PC-9 (cell line): Measurements from ENCODE around the gene ADCY3. TPM values are rescaled to one million over a fixed set of nuclear protein-coding genes. Genes with fewer than 3 reads are reported as not detected.

Source experiments
- BruUV-seq: library from RNA; stranded (reverse); fragments of 400-500 nt; replicated peaks from 2 replicates; lab custom pipeline; 2021; lab: Mats Ljungman, UMichigan
- CTCF ChIA-PET: fragments of 300-600 bp; sonication (Branson Sonifier 250); formaldehyde crosslinking; loops from one replicate; lab custom pipeline; 2022; ENCODE audit warnings: antibody characterized with exemption; lab: Charles Lee
- POLR2A ChIA-PET: fragments of 300-600 bp; sonication (Branson Sonifier 250); formaldehyde crosslinking; loops from one replicate; lab custom pipeline; 2022; ENCODE audit warnings: antibody characterized with exemption; ENCODE audit not compliant: unreplicated experiment; lab: Charles Lee
- DNase-seq, 2 experiments: peaks; one replicate each; pipeline versions ENCODE4 v3.0.0 to v3.0.0-alpha.2; 2015 to 2022; ENCODE audit warnings: mixed read lengths in 1 of 2
- H2AFZ ChIP-seq: fragments of 200-600 bp; sonication (generic); 2 replicates; pipeline ENCODE4 v1.8.1; 2017; ENCODE audit warnings: antibody characterized with exemption
- H3F3A ChIP-seq: fragments of 200-600 bp; sonication (generic); 2 replicates; pipeline ENCODE4 v1.8.1; 2017; ENCODE audit warnings: antibody characterized with exemption, mild to moderate bottlenecking, low read depth; ENCODE audit not compliant: insufficient read depth
- H3K27ac ChIP-seq: fragments of 200-600 bp; sonication (generic); 2 replicates; pipeline ENCODE4 v1.6.1; 2016; ENCODE audit warnings: mixed run types
- H3K27me3 ChIP-seq: fragments of 200-600 bp; sonication (generic); 2 replicates; pipeline ENCODE4 v1.6.1; 2016; ENCODE audit warnings: low read depth, mixed run types; ENCODE audit not compliant: insufficient read depth
- H3K36me3 ChIP-seq: fragments of 200-600 bp; sonication (generic); 2 replicates; pipeline ENCODE4 v1.6.1; 2016; ENCODE audit warnings: low read depth, mixed run types
- H3K4me1 ChIP-seq: fragments of 200-600 bp; sonication (generic); replicated peaks from 2 replicates; pipeline ENCODE4 v1.6.1; 2016; ENCODE audit warnings: mixed run types; ENCODE audit not compliant: insufficient read depth
- H3K4me2 ChIP-seq: fragments of 200-600 bp; sonication (generic); 2 replicates; pipeline ENCODE4 v1.6.1; 2017; ENCODE audit warnings: mixed run types
- H3K4me3 ChIP-seq: fragments of 200-600 bp; sonication (generic); 2 replicates; pipeline ENCODE4 v1.6.1; 2016; ENCODE audit warnings: mixed run types
- H3K79me2 ChIP-seq: fragments of 200-600 bp; sonication (generic); 2 replicates; pipeline ENCODE4 v1.6.1; 2017; ENCODE audit warnings: low read depth, mixed run types
- H3K9me2 ChIP-seq: fragments of 200-600 bp; sonication (generic); 2 replicates; pipeline ENCODE4 v1.8.1; 2017; ENCODE audit warnings: mild to moderate bottlenecking; ENCODE audit not compliant: insufficient read depth
- H3K9me3 ChIP-seq: fragments of 200-600 bp; sonication (generic); 2 replicates; pipeline ENCODE4 v1.8.1; 2016; ENCODE audit warnings: low read depth; ENCODE audit not compliant: insufficient read depth
- H4K20me1 ChIP-seq: fragments of 200-600 bp; sonication (generic); 2 replicates; pipeline ENCODE4 v1.8.1; 2017; ENCODE audit not compliant: insufficient read depth
- EZH2 ChIP-seq: fragments of 200-600 bp; sonication (generic); IDR thresholded peaks from 2 replicates; pipeline ENCODE4 v1.8.0; 2017; ENCODE audit warnings: antibody characterized with exemption, low read depth
- intact Hi-C: fragments of 100-400 bp; cut with micrococcal nuclease; formaldehyde crosslinking; loops from one replicate; pipeline ENCODE4 v1.10.0; 2022; ENCODE audit not compliant: unreplicated experiment
- total RNA-seq: library from RNA; stranded (reverse); gene quantifications from 2 replicates; pipeline ENCODE4 v1.2.3, GENCODE V29; 2021
- TF ChIP-seq, protein P1 (sequence below): fragments of 200-600 bp; sonication (generic); conservative IDR thresholded peaks from 2 replicates; pipeline ENCODE4 v1.6.1; 2017; ENCODE audit warnings: mixed run types, antibody characterized with exemption, mild to moderate bottlenecking, moderate library complexity

The ADCY3 gene
- total RNA-seq, 1 experiment from 2014 or later: 46.3 TPM

DNA sequence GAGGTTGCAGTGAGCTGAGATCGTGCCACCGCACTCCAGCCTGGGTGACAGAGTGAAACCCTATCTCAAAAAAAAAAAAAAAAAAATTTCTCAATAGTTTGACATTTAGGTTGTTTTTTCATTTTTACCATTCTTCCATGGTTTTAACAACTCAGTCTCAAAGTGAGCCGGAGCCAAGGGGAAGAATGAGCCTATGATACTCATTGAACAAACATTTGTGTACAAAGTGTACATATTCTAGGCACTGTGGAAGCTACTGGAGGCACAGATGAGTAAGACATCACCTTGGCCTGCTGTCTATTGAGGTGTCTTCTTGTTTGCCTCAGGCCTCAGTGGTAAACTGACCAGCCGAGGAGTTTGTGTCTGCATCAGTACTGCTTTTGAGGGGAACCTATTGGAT, 104.9 kb downstream of the ADCY3 start:
- no peaks in the 10 kb centered on the region for H4K20me1 ChIP-seq
- no peak for DNase-seq
- no peaks in the 10 kb centered on the region for H3K27me3 ChIP-seq
- H3K9me3 ChIP-seq: no peaks in the 10 kb centered on the region
- ChIA-PET CTCF (interaction anchor here (1.1 kb wide), 1 partner anchor 22 kb away, joined by 3 read pairs; the partner anchor contains the start of genes CENPO and PTRHD1), POLR2A (no interaction called here)
- H3K79me2 ChIP-seq: peaks cover 19% of the 10 kb centered on the region
- TF ChIP-seq EZH2: no peak
- no peak overlapping the region for H3K4me2 ChIP-seq
- no peak overlapping the region for H3K27ac ChIP-seq
- H2AFZ ChIP-seq: no peak overlapping the region
- H3K9me2 ChIP-seq: no peaks in the 10 kb centered on the region
- intact Hi-C loops: no loop called here
- H3K36me3 ChIP-seq: 0 out of 2 replicates have a peak, but pooled peaks cover 14% of the 10 kb centered on the region
- no peaks in the 10 kb centered on the region for H3K4me1 ChIP-seq
- no TSS peak for BruUV-seq
- H3F3A ChIP-seq: no peaks in the 10 kb centered on the region
- H3K4me3 ChIP-seq: no peak overlapping the region

DNA sequence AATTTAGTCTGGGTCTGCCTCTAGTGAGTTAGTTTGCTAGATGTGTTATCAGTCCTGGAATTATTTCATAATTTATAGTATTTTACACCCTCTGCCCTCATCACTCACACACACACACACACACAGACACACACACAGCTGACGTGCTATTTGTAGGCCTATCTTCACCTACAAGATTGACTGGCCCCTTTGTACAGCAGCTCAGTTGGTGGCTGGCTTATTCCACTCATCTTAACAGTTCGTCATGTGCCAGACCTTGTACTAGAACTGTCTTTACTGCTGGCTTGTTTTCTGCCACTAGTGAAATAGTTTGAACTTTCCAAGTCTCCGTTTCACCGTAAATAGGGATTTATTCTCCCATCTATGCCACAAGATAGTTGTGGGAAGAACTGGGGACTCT, 105.5 kb downstream of the ADCY3 start:
- Histone ChIP-seq H4K20me1 (no peaks in the 10 kb centered on the region), H3K36me3 (0 out of 2 replicates have a peak, but pooled peaks cover 11% of the 10 kb centered on the region), H3K4me2 (no peak overlapping the region), H3K9me3 (no peaks in the 10 kb centered on the region), H3K79me2 (peaks cover 25% of the 10 kb centered on the region), H3K27me3 (no peaks in the 10 kb centered on the region), H3K27ac (no peak overlapping the region), H2AFZ (no peak overlapping the region), H3K4me3 (no peak overlapping the region), H3K4me1 (peaks cover 3% of the 10 kb centered on the region), H3F3A (no peaks in the 10 kb centered on the region), H3K9me2 (no peaks in the 10 kb centered on the region)
- DNase-seq: no peak
- intact Hi-C loops: no loop called here
- CTCF ChIA-PET: interaction anchor here (0.6 to 1.1 kb wide), 2 partner anchors 21 to 1309 kb away, joined by 3 read pairs; partner anchors contain the start of genes CENPO and PTRHD1
- TF ChIP-seq, protein P1, sequence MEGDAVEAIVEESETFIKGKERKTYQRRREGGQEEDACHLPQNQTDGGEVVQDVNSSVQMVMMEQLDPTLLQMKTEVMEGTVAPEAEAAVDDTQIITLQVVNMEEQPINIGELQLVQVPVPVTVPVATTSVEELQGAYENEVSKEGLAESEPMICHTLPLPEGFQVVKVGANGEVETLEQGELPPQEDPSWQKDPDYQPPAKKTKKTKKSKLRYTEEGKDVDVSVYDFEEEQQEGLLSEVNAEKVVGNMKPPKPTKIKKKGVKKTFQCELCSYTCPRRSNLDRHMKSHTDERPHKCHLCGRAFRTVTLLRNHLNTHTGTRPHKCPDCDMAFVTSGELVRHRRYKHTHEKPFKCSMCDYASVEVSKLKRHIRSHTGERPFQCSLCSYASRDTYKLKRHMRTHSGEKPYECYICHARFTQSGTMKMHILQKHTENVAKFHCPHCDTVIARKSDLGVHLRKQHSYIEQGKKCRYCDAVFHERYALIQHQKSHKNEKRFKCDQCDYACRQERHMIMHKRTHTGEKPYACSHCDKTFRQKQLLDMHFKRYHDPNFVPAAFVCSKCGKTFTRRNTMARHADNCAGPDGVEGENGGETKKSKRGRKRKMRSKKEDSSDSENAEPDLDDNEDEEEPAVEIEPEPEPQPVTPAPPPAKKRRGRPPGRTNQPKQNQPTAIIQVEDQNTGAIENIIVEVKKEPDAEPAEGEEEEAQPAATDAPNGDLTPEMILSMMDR: no peak
- no peak for TF ChIP-seq EZH2
- no TSS peak for BruUV-seq
- POLR2A ChIA-PET: no interaction called here

DNA sequence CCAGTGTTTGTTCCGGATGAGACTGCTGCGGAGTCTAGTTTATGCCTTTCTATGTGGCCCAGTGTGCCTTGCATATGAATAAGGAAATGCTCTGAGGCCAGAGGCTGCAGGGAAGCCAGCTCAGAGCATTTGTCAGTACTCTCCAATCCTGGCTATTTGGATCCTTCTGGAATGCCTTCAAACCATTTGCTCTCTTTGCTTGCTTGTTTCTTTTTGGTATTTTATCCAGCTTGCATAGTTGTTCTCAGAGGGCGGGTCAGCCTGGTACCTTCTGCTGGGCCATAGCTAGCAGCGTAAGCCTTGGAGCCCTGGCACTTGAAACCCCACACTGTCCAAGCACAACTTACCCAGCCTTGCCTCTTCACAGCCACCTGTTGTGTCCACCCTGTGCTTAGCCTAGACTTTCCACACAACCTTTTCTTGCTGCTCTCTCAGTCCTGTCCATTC, 106.3 kb downstream of the ADCY3 start:
- Histone ChIP-seq H3F3A (no peaks in the 10 kb centered on the region), H4K20me1 (no peaks in the 10 kb centered on the region), H3K4me1 (peaks cover 8% of the 10 kb centered on the region), H3K4me3 (no peak overlapping the region), H2AFZ (no peak overlapping the region), H3K79me2 (peaks cover 33% of the 10 kb centered on the region), H3K9me3 (no peaks in the 10 kb centered on the region), H3K36me3 (0 out of 2 replicates have a peak, but pooled peaks cover 10% of the 10 kb centered on the region), H3K9me2 (no peaks in the 10 kb centered on the region), H3K27me3 (no peaks in the 10 kb centered on the region), H3K4me2 (no peak overlapping the region), H3K27ac (no peak overlapping the region)
- no peak for DNase-seq
- CTCF ChIA-PET: no interaction called here
- POLR2A ChIA-PET: no interaction called here
- intact Hi-C loops: no loop called here
- no TSS peak for BruUV-seq
- TF ChIP-seq, protein P1: no peak
- no peak for TF ChIP-seq EZH2
